ENCODE data around the gene FN3K. TPM values are rescaled to one million over a fixed set of nuclear protein-coding genes. Genes with fewer than 3 reads are reported as not detected.

The FN3K gene
- total RNA-seq, 2 donors from 2014 or later, result 5.1 to 28.3 TPM

DNA sequence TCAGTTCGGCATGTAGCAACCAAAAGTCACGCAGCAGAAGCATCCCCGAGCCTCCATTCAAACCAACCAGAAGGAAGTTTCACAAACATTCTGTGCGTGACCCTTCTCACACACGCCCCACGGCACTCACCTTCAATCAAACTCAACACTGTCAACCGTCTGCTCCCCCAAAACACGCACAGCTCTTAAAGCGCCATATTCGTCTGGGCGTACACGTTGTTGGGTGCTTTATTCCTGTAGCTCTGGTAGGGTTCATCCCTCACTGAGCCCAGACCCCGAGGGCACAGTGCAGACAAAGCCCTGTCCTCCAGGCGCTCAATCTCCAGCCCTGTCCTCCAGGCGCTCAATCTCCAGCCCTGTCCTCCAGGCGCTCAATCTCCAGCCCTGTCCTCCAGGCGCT, 39.2 kb upstream of the FN3K start:
- Histone ChIP-seq H3K4me1 (peaks cover 0 to 20% of the 10 kb centered on the region in 2 donors), H3K27me3 (no peaks in the 10 kb centered on the region), H3K9me3 (peaks cover 3 to 10% of the 10 kb centered on the region in 2 donors), H3K36me3 (no peaks in the 10 kb centered on the region), H3K27ac (no peak overlapping the region), H3K4me3 (no peak overlapping the region)
- no peak for DNase-seq (ENCODE audit: low spot score)
- TF ChIP-seq CTCF (IDR thresholded peaks at IDR 0.05), result no peak

DNA sequence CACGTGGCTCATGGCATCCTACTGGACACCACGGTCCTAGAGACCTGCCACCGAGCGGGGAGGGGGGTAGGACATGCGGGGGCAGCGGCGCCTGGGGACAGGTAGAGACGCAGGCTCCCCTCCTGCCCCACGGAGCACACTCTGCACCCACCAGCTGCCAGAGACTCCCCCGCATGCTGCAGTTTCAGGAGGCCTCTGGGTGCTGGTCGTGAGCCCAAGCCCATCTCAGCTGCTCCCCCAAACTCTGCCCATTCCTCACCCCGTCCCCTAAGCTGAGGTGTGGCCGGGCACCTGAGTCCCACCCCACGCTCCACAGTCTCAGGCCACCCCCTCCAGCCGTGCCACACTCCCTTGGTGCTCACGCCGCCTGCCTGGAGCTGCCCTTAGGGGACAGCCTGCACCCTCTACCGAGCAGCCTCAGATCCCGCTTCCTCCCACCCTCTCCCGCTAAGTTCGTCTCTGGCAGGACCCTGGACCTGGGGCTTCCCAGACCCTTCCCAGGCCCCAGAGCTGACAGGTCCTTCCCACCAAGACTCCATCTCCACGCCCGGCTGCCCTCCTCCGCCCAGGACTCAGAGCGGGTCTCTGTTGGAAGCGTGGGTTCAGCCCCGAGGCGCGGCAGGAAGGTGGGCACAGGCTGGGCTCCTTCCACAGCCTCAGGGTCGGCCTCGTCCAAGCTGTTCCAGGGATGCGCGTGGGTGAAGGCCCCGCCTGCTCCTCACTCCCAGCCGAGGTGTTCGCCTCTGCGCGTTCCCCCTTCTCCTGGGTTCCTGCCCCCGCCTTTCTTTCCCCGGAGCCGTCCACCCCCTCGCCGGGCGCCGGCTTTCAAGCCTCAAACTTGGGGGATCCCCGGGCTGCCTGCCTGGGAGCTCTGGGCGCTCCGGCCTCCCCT, 38.3 kb upstream of the FN3K start:
- no peaks in the 10 kb centered on the region for H3K27me3 ChIP-seq
- peak overlapping the region in 1 of 2 donors; percentile 66 for H3K27ac ChIP-seq
- no peak for TF ChIP-seq CTCF (IDR thresholded peaks at IDR 0.05)
- peak overlapping the region; percentile 74 to 90 for H3K4me3 ChIP-seq
- no peak for DNase-seq (ENCODE audit: low spot score)
- peaks cover 0 to 20% of the 10 kb centered on the region in 2 donors for H3K4me1 ChIP-seq
- H3K36me3 ChIP-seq, result no peaks in the 10 kb centered on the region
- H3K9me3 ChIP-seq, result peaks cover 3 to 10% of the 10 kb centered on the region in 2 donors

DNA sequence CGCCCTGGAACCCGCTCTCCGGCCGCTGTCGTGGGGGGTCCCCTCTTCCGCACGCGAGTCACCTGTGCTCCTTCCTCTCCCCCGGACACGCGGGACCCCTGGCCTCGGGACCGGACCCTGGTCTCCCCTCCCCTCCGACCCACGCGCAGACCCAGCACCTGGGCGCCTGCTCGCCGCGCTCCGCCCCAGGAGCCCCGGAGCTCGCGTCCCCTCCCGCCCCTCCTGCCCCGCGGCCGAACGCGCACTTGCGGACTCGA, 37.7 kb upstream of the FN3K start:
- Histone ChIP-seq H3K4me1 (peaks cover 0 to 20% of the 10 kb centered on the region in 2 donors), H3K9me3 (peaks cover 3 to 10% of the 10 kb centered on the region in 2 donors), H3K36me3 (no peaks in the 10 kb centered on the region), H3K27ac (peak overlapping the region in 1 of 2 donors; percentile 66), H3K4me3 (peak overlapping the region; percentile 74 to 90), H3K27me3 (no peaks in the 10 kb centered on the region)
- no peak for DNase-seq (ENCODE audit: low spot score)
- no peak for TF ChIP-seq CTCF (IDR thresholded peaks at IDR 0.05)

GRCh38 chr17:82698065-82698973, 37.1 kb upstream of the FN3K start, which contains the start of gene RAB40B:
RAB40B (minus strand) TSS chr17:82698698; CDS start chr17:82698596, 102 bp downstream.
- no peak for TF ChIP-seq CTCF (IDR thresholded peaks at IDR 0.05)
- Histone ChIP-seq H3K27ac (peak within 1 kb of the TSS; percentile 51 to 66), H3K4me3 (peak within 1 kb of the TSS; percentile 74 to 90)

DNA sequence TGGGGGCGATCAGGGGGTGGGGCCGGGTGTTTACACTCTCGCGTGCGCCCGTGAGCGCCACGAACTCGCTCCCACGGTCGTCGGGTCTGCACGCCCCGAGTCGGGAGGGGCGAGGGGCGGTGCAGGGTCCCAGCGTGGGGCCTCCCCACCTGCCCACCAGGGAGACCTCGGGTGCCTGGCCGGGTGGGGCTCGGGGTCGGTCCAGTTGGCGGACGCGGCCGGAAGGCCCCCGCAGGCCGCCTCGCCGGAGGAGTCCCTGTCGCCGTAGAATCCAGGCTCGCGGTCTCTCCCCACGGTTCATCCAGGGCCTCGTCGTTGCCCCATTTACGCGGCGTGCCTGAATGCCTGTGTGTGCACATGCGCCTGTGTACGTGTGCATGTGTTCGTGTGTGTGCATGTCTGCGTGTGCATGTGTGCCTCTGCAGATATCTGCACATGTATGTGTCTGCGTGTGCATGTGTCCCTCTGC, 36.4 kb upstream of the FN3K start:
- TF ChIP-seq CTCF (IDR thresholded peaks at IDR 0.05), result no peak
- Histone ChIP-seq H3K36me3 (no peaks in the 10 kb centered on the region), H3K27me3 (no peaks in the 10 kb centered on the region), H3K27ac (peak overlapping the region; percentile 20 to 41), H3K4me1 (peaks cover 0 to 20% of the 10 kb centered on the region in 2 donors), H3K9me3 (peaks cover 3 to 10% of the 10 kb centered on the region in 2 donors), H3K4me3 (peak overlapping the region; percentile 58 to 90)
- no peak for DNase-seq (ENCODE audit: low spot score)

More at GRCh38 chr17:82698065-82698973, 37.1 kb upstream of the FN3K start, which contains the start of gene RAB40B:
- Histone ChIP-seq H3K27me3 (no peaks in the 10 kb centered on the region), H3K4me1 (peaks cover 0 to 20% of the 10 kb centered on the region in 2 donors), H3K36me3 (no peaks in the 10 kb centered on the region), H3K9me3 (peaks cover 3 to 10% of the 10 kb centered on the region in 2 donors)
- peak; percentile 99 for DNase-seq (ENCODE audit: low spot score)
